PFSK-1 (cell line): ENCODE data around the gene FRK.

ENCODE experiments used
- POLR2AphosphoS5 ChIP-seq: IDR thresholded peaks from 2 replicates; pipeline ENCODE4 v1.6.1; 2012; ENCODE audit warnings: low read depth, mild to moderate bottlenecking, control low read depth, low read length, moderate library complexity
- REST ChIP-seq, 2 experiments: IDR thresholded peaks; 2 replicates each; pipeline versions ENCODE4 v1.6.1 to v1.8.0; 2011 to 2012; ENCODE audit warnings: low read depth in 2 of 2, low read length in 2 of 2, control low read depth in 1 of 2, inconsistent platforms in 1 of 2, mild to moderate bottlenecking in 1 of 2, moderate library complexity in 1 of 2; ENCODE audit not compliant: insufficient read depth in 1 of 2
- SIN3A ChIP-seq: IDR thresholded peaks from 2 replicates; pipeline ENCODE4 v1.6.1; 2012; ENCODE audit warnings: mild to moderate bottlenecking, low read length, moderate library complexity, borderline replicate concordance; ENCODE audit not compliant: insufficient read depth
- TAF1 ChIP-seq: IDR thresholded peaks from 2 replicates; pipeline ENCODE4 v1.6.1; 2012; ENCODE audit warnings: low read length, control low read depth, borderline replicate concordance; ENCODE audit not compliant: insufficient read depth

DNA sequence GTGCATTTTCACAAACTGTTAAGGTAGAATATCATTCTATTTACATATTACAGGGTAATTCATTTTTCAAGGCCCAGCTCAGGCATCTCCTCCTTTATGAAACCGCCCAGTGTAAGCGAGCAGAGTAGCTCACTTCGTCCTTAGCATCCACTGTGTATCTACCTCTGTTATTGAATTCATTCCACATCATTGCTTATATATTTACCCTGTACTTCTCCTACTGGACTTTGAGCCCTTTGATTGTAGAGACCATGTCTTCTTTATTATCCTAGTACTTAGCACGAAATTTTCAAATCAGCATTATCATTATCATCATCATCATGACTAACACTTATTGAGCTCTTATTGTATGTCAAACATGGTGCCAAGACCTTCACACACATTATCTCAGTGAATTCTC lies 76.7 kb downstream of the FRK start:
- TF ChIP-seq POLR2AphosphoS5 (no peak), TAF1 (no peak), REST (IDR thresholded peaks at IDR 0.05; ENCODE audit: insufficient read depth in 1 of 2, low read depth in 2 of 2, low read length in 2 of 2) (no peak), SIN3A (no peak)
